ENCODE measurements around the gene NCOR1. TPM values are rescaled to one million over a fixed set of nuclear protein-coding genes. Genes with fewer than 3 reads are reported as not detected.
A peak's percentile ranks its signal among the peaks of the same experiment; 100 is the strongest.

NCOR1 gene
- total and polyA plus RNA-seq, 9 donors: 47.9 to 62.1 (median 56.4) TPM

- no peaks in the 10 kb centered on the region for H3K27me3 ChIP-seq (ENCODE audit: control insufficient read depth, insufficient read depth, low read length)
- no peak overlapping the region for H3K4me3 ChIP-seq (ENCODE audit: low read length)
- WGBS (ENCODE audit: insufficient coverage): no CpG with 5 or more reads among the region's 1 CpG
- H3K4me1 ChIP-seq (ENCODE audit: control insufficient read depth, insufficient read depth, low read length): no peaks in the 10 kb centered on the region
- H3K27ac ChIP-seq (ENCODE audit: low read length): peak overlapping the region; percentile 35
- peak; percentile 81 for DNase-seq
- peaks cover 22% of the 10 kb centered on the region for H3K36me3 ChIP-seq (ENCODE audit: control insufficient read depth, insufficient read depth, low read length)
- H3K9me3 ChIP-seq (replicated peaks; ENCODE audit: control insufficient read depth, low read depth, low read length): no peaks in the 10 kb centered on the region
Measured at GRCh38 chr17:16106161-16106891, 109.0 kb downstream of the NCOR1 start.

- H3K9me3 ChIP-seq (replicated peaks; ENCODE audit: control insufficient read depth, low read depth, low read length): no peaks in the 10 kb centered on the region
- H3K4me3 ChIP-seq (ENCODE audit: low read length): no peak overlapping the region
- H3K4me1 ChIP-seq (ENCODE audit: control insufficient read depth, insufficient read depth, low read length): no peaks in the 10 kb centered on the region
- DNase-seq: no peak
- H3K27me3 ChIP-seq (ENCODE audit: control insufficient read depth, insufficient read depth, low read length): no peaks in the 10 kb centered on the region
- 89% methylated on average over 2 of the region's 4 CpGs for WGBS (ENCODE audit: insufficient coverage)
- H3K36me3 ChIP-seq (ENCODE audit: control insufficient read depth, insufficient read depth, low read length): peaks cover 27% of the 10 kb centered on the region
- no peak overlapping the region for H3K27ac ChIP-seq (ENCODE audit: low read length)
Measured at GRCh38 chr17:16104189-16104588, 111.1 kb downstream of the NCOR1 start.

GRCh38 chr17:16101440-16101839, 113.9 kb downstream of the NCOR1 start:
- Histone ChIP-seq H3K27ac (ENCODE audit: low read length) (no peak overlapping the region), H3K27me3 (ENCODE audit: control insufficient read depth, insufficient read depth, low read length) (no peaks in the 10 kb centered on the region), H3K4me1 (ENCODE audit: control insufficient read depth, insufficient read depth, low read length) (no peaks in the 10 kb centered on the region), H3K9me3 (replicated peaks; ENCODE audit: control insufficient read depth, low read depth, low read length) (no peaks in the 10 kb centered on the region), H3K36me3 (ENCODE audit: control insufficient read depth, insufficient read depth, low read length) (peaks cover 39% of the 10 kb centered on the region), H3K4me3 (ENCODE audit: low read length) (no peak overlapping the region)
- DNase-seq: no peak
- WGBS (ENCODE audit: insufficient coverage): 83% methylated on average over 2 of the region's 6 CpGs

- Histone ChIP-seq H3K4me3 (ENCODE audit: low read length) (no peak overlapping the region), H3K4me1 (ENCODE audit: control insufficient read depth, insufficient read depth, low read length) (no peaks in the 10 kb centered on the region), H3K27ac (ENCODE audit: low read length) (no peak overlapping the region), H3K27me3 (ENCODE audit: control insufficient read depth, insufficient read depth, low read length) (no peaks in the 10 kb centered on the region), H3K9me3 (replicated peaks; ENCODE audit: control insufficient read depth, low read depth, low read length) (no peaks in the 10 kb centered on the region), H3K36me3 (ENCODE audit: control insufficient read depth, insufficient read depth, low read length) (peaks cover 39% of the 10 kb centered on the region)
- no peak for DNase-seq
- 94% methylated on average over 6 of the region's 8 CpGs for WGBS (ENCODE audit: insufficient coverage)
Measured at GRCh38 chr17:16100737-16101400, 114.5 kb downstream of the NCOR1 start.

GRCh38 chr17:16091773-16092172, 123.6 kb downstream of the NCOR1 start:
- no peak for DNase-seq
- Histone ChIP-seq H3K27me3 (ENCODE audit: control insufficient read depth, insufficient read depth, low read length) (no peaks in the 10 kb centered on the region), H3K4me1 (ENCODE audit: control insufficient read depth, insufficient read depth, low read length) (no peaks in the 10 kb centered on the region), H3K36me3 (ENCODE audit: control insufficient read depth, insufficient read depth, low read length) (peaks cover 22% of the 10 kb centered on the region), H3K9me3 (replicated peaks; ENCODE audit: control insufficient read depth, low read depth, low read length) (no peaks in the 10 kb centered on the region), H3K4me3 (ENCODE audit: low read length) (no peak overlapping the region), H3K27ac (ENCODE audit: low read length) (no peak overlapping the region)
- WGBS (ENCODE audit: insufficient coverage): no CpG with 5 or more reads among the region's 4 CpGs

GRCh38 chr17:16086957-16087356, 128.4 kb downstream of the NCOR1 start:
- Histone ChIP-seq H3K4me3 (ENCODE audit: low read length) (no peak overlapping the region), H3K9me3 (replicated peaks; ENCODE audit: control insufficient read depth, low read depth, low read length) (no peaks in the 10 kb centered on the region), H3K27ac (ENCODE audit: low read length) (no peak overlapping the region), H3K4me1 (ENCODE audit: control insufficient read depth, insufficient read depth, low read length) (no peaks in the 10 kb centered on the region), H3K27me3 (ENCODE audit: control insufficient read depth, insufficient read depth, low read length) (no peaks in the 10 kb centered on the region), H3K36me3 (ENCODE audit: control insufficient read depth, insufficient read depth, low read length) (peaks cover 24% of the 10 kb centered on the region)
- DNase-seq: no peak
- 89% methylated on average over 8 of the region's 10 CpGs for WGBS (ENCODE audit: insufficient coverage)

- 83% methylated on average over 1 of the region's 1 CpG for WGBS (ENCODE audit: insufficient coverage)
- Histone ChIP-seq H3K9me3 (replicated peaks; ENCODE audit: control insufficient read depth, low read depth, low read length) (no peaks in the 10 kb centered on the region), H3K4me1 (ENCODE audit: control insufficient read depth, insufficient read depth, low read length) (no peaks in the 10 kb centered on the region), H3K36me3 (ENCODE audit: control insufficient read depth, insufficient read depth, low read length) (peaks cover 25% of the 10 kb centered on the region), H3K27ac (ENCODE audit: low read length) (no peak overlapping the region), H3K4me3 (ENCODE audit: low read length) (no peak overlapping the region), H3K27me3 (ENCODE audit: control insufficient read depth, insufficient read depth, low read length) (no peaks in the 10 kb centered on the region)
- no peak for DNase-seq
Measured at GRCh38 chr17:16085066-16085699, 130.2 kb downstream of the NCOR1 start.

GRCh38 chr17:16083223-16083622, 132.1 kb downstream of the NCOR1 start:
- Histone ChIP-seq H3K4me3 (ENCODE audit: low read length) (no peak overlapping the region), H3K27ac (ENCODE audit: low read length) (no peak overlapping the region), H3K27me3 (ENCODE audit: control insufficient read depth, insufficient read depth, low read length) (no peaks in the 10 kb centered on the region), H3K36me3 (ENCODE audit: control insufficient read depth, insufficient read depth, low read length) (peaks cover 36% of the 10 kb centered on the region), H3K4me1 (ENCODE audit: control insufficient read depth, insufficient read depth, low read length) (no peaks in the 10 kb centered on the region), H3K9me3 (replicated peaks; ENCODE audit: control insufficient read depth, low read depth, low read length) (no peaks in the 10 kb centered on the region)
- no CpG with 5 or more reads among the region's 3 CpGs for WGBS (ENCODE audit: insufficient coverage)
- no peak for DNase-seq

- no peaks in the 10 kb centered on the region for H3K4me1 ChIP-seq (ENCODE audit: control insufficient read depth, insufficient read depth, low read length)
- DNase-seq: no peak
- no peaks in the 10 kb centered on the region for H3K9me3 ChIP-seq (replicated peaks; ENCODE audit: control insufficient read depth, low read depth, low read length)
- 80% methylated on average over 1 of the region's 1 CpG for WGBS (ENCODE audit: insufficient coverage)
- no peaks in the 10 kb centered on the region for H3K27me3 ChIP-seq (ENCODE audit: control insufficient read depth, insufficient read depth, low read length)
- H3K36me3 ChIP-seq (ENCODE audit: control insufficient read depth, insufficient read depth, low read length): peaks cover 37% of the 10 kb centered on the region
- no peak overlapping the region for H3K4me3 ChIP-seq (ENCODE audit: low read length)
- H3K27ac ChIP-seq (ENCODE audit: low read length): no peak overlapping the region
Measured at GRCh38 chr17:16081507-16082087, 133.7 kb downstream of the NCOR1 start.

- no peaks in the 10 kb centered on the region for H3K27me3 ChIP-seq (ENCODE audit: control insufficient read depth, insufficient read depth, low read length)
- no CpG with 5 or more reads among the region's 4 CpGs for WGBS (ENCODE audit: insufficient coverage)
- no peaks in the 10 kb centered on the region for H3K4me1 ChIP-seq (ENCODE audit: control insufficient read depth, insufficient read depth, low read length)
- no peak overlapping the region for H3K27ac ChIP-seq (ENCODE audit: low read length)
- no peaks in the 10 kb centered on the region for H3K9me3 ChIP-seq (replicated peaks; ENCODE audit: control insufficient read depth, low read depth, low read length)
- H3K4me3 ChIP-seq (ENCODE audit: low read length): no peak overlapping the region
- peaks cover 40% of the 10 kb centered on the region for H3K36me3 ChIP-seq (ENCODE audit: control insufficient read depth, insufficient read depth, low read length)
- no peak for DNase-seq
Measured at GRCh38 chr17:16080366-16080765, 135.0 kb downstream of the NCOR1 start.

Data from muscle of leg (tissue), 11 donors.